ENCODE measurements around the gene C1QTNF6. TPM values are rescaled to one million over a fixed set of nuclear protein-coding genes. Genes with fewer than 3 reads are reported as not detected.
A peak's percentile ranks its signal among the peaks of the same experiment; 100 is the strongest.
"Not testable (repeated sequence)": the region's sequence is repeated elsewhere in the genome, so short reads cannot be mapped to it uniquely, and the experiment has no call there.

Gene C1QTNF6
- total RNA-seq, 4 donors from 2014 or later, result 0.69 to 1.6 (median 1.1) TPM

- H3K36me3 ChIP-seq, result no peaks in the 10 kb centered on the region
- WGBS, 2 donors (ENCODE audit: low coverage in 1 of 2), result 59 to 73% methylated on average over 2 to 4 of the region's 5 CpGs
- ATAC-seq, result no peak
- H3K27me3 ChIP-seq, result peaks cover 4% of the 10 kb centered on the region
- no peak overlapping the region for H3K27ac ChIP-seq
- H3K4me3 ChIP-seq, result no peak overlapping the region
- TF ChIP-seq EP300 (IDR thresholded peaks at IDR 0.05), result no peak
- TF ChIP-seq CTCF (IDR thresholded peaks at IDR 0.05), result no peak
- no peak for TF ChIP-seq POLR2AphosphoS5 (IDR thresholded peaks at IDR 0.05)
- TF ChIP-seq POLR2A (IDR thresholded peaks at IDR 0.05), result no peak
- H3K9me3 ChIP-seq, result no peaks in the 10 kb centered on the region
- H3K4me1 ChIP-seq, result peaks cover 0 to 35% (median 19%) of the 10 kb centered on the region in 3 donors
Observed at GRCh38 chr22:37171662-37172061, 16.4 kb downstream of the C1QTNF6 start.

GRCh38 chr22:37170689-37171405, 17.2 kb downstream of the C1QTNF6 start:
- 70 to 85% methylated on average over 8 to 10 of the region's 16 CpGs for WGBS, 2 donors (ENCODE audit: low coverage in 1 of 2)
- not testable (repeated sequence) for H3K9me3 ChIP-seq, H3K27me3 ChIP-seq, H3K36me3 ChIP-seq, H3K27ac ChIP-seq, ATAC-seq, H3K4me3 ChIP-seq
- peaks cover 0 to 32% (median 12%) of the 10 kb centered on the region in 3 donors for H3K4me1 ChIP-seq

- no peak for ATAC-seq
- H3K27ac ChIP-seq, result no peak overlapping the region
- H3K9me3 ChIP-seq, result no peaks in the 10 kb centered on the region
- peaks cover 0 to 26% (median 10%) of the 10 kb centered on the region in 3 donors for H3K4me1 ChIP-seq
- no peaks in the 10 kb centered on the region for H3K36me3 ChIP-seq
- H3K27me3 ChIP-seq, result peaks cover 4% of the 10 kb centered on the region
- WGBS, 2 donors (ENCODE audit: low coverage in 1 of 2), result 81 to 86% methylated on average over 1 to 3 of the region's 10 CpGs
- no peak overlapping the region for H3K4me3 ChIP-seq
- TF ChIP-seq EP300 (IDR thresholded peaks at IDR 0.05) (no peak), POLR2AphosphoS5 (IDR thresholded peaks at IDR 0.05) (no peak), POLR2A (IDR thresholded peaks at IDR 0.05) (no peak), CTCF (IDR thresholded peaks at IDR 0.05) (no peak)
Observed at GRCh38 chr22:37169947-37170688, 17.9 kb downstream of the C1QTNF6 start.

GRCh38 chr22:37169406-37169805, 18.6 kb downstream of the C1QTNF6 start:
- H3K27me3 ChIP-seq, result peaks cover 4% of the 10 kb centered on the region
- no peaks in the 10 kb centered on the region for H3K9me3 ChIP-seq
- no peaks in the 10 kb centered on the region for H3K36me3 ChIP-seq
- no peak overlapping the region for H3K4me3 ChIP-seq
- H3K4me1 ChIP-seq, result peaks cover 0 to 26% (median 10%) of the 10 kb centered on the region in 3 donors
- TF ChIP-seq POLR2AphosphoS5 (IDR thresholded peaks at IDR 0.05), result no peak
- no peak overlapping the region for H3K27ac ChIP-seq
- 38 to 93% methylated on average over 2 to 8 of the region's 8 CpGs for WGBS, 2 donors (ENCODE audit: low coverage in 1 of 2)
- no peak for ATAC-seq

- H3K4me1 ChIP-seq, result peaks cover 0 to 26% (median 10%) of the 10 kb centered on the region in 3 donors
- H3K4me3 ChIP-seq, result no peak overlapping the region
- peak overlapping the region in 3 of 4 donors; percentile 3 to 58 (median 38) for H3K27ac ChIP-seq
- peaks cover 13% of the 10 kb centered on the region for H3K27me3 ChIP-seq
- no peaks in the 10 kb centered on the region for H3K36me3 ChIP-seq
- no peak for TF ChIP-seq POLR2A (IDR thresholded peaks at IDR 0.05)
- no peak for TF ChIP-seq EP300 (IDR thresholded peaks at IDR 0.05)
- no peak for TF ChIP-seq CTCF (IDR thresholded peaks at IDR 0.05)
- no peak for TF ChIP-seq POLR2AphosphoS5 (IDR thresholded peaks at IDR 0.05)
- no peaks in the 10 kb centered on the region for H3K9me3 ChIP-seq
- no peak for ATAC-seq
- 19 to 35% methylated on average over 7 of the region's 8 CpGs for WGBS, 2 donors (ENCODE audit: low coverage in 1 of 2)
Observed at GRCh38 chr22:37167981-37168647, 19.9 kb downstream of the C1QTNF6 start.
